Stimulated activated CD8-positive, alpha-beta memory T cell treated with anti-CD3 and anti-CD28 coated beads, Interleukin-12 subunit alpha, Interleukin-12 subunit beta, amount 100 ng/mL, for 4 hours (primary cell): Measurements from ENCODE around the gene ANKS1A.

ENCODE experiments used
- DNase-seq: peaks from one replicate; pipeline ENCODE4 v3.0.0-alpha.2; 2020; ENCODE audit warnings: low read depth

ANKS1A gene

DNA sequence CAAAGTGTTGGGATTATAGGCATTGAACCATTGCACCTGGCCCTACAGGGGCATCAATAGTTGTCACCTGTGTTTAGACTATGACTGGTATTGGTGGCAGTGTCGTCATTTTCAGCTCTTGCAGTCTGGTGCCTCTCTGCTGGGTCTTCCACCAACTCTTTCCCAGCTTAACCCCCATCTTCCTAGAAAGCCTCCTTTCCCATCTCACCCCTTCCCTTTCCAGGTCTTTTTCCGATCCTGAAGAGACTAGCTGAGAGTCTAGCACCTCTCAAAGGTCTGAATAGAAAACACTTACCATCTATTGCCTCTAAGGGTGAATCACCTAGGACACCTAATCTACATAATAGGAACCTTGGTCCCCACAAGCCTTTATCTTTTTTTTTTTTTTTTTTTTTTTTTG is 181.1 kb downstream of the ANKS1A start:
- DNase-seq, result no peak

- no peak for DNase-seq
Observed at GRCh38 chr6:35071347-35071994, 182.4 kb downstream of the ANKS1A start.

- no peak for DNase-seq
Observed at GRCh38 chr6:35072051-35072697, 183.1 kb downstream of the ANKS1A start.

GRCh38 chr6:35072698-35073055 is 183.6 kb downstream of the ANKS1A start:
- no peak for DNase-seq

DNA sequence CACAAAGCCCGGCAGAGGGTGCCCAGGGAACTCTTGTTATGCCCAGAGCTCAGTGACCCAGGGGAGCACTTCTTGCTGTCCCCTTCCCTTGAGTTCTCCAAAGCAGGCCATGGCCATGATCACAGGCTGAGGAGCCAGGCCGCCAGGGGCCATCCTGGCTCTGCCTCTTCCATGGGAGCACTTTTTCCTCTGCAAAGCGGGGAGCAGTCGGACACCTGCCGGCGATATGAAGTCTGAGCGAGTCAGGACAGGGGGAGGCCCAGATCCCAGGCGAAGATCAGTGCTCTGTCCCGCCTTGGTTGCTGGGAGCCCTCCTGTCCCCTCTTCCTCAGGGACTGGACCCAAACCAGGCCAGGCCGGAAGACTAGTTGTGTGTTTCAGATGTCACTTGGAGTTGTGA is 184.2 kb downstream of the ANKS1A start:
- DNase-seq, result no peak

DNA sequence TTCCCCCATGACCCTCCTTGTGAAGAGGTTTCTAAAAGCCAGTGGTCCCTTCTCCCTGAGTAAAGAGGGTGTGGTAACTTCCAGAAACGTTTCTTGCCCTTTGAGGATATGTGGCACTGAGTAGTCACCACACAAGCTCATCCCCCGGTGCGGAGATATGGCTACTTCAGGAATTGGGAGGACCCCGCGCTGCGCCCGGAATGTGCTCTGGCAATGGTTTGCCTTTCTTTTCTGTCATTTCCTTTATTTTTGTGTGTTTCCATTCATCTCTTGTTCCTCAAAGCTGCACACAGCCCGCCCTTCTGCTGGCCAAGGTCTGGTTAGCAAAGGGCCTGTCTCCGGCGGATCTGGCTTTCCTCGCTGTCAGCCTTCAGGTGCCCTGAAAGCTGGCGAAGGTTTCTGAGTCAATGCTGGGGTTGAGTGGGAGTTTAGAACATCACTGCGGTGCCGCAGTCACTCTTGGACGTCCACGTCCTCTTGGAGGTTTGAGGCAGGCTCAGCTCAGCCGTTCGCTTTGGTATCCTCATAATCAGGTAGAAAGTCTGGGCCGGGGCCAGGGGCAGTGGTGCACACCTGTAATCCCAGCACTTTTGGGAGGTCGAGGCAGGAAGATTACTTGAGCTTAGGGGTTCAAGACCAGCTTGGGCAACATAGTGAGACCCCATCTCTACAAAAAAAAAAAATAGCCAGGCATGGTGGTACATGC is 184.9 kb downstream of the ANKS1A start:
- no peak for DNase-seq

GRCh38 chr6:35076997-35077712 is 188.1 kb downstream of the ANKS1A start:
- no peak for DNase-seq

GRCh38 chr6:35077713-35078105 is 188.7 kb downstream of the ANKS1A start:
- no peak for DNase-seq

- DNase-seq, result no peak
Observed at GRCh38 chr6:35078226-35078850, 189.3 kb downstream of the ANKS1A start.

DNA sequence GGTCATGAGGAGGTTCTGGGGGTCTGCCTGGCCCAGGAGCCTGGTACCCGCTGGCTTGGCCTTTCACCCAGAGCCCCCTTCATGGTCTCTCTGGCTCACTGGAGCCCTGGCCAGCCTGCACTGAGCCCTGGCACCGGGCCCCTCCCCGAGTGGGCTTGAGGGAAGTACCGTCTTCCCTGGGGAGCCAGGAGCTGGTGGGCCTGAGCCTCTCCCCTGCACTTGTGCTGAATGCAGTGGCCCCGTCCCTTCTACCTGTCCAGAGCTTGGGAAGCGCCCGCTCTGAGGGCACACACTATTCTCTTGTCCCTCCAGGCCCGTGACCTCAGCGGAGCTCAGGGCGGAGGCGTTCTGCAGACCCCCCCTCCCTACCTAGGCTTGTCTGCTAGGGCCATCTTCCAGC is 189.8 kb downstream of the ANKS1A start:
- DNase-seq, result no peak

DNA sequence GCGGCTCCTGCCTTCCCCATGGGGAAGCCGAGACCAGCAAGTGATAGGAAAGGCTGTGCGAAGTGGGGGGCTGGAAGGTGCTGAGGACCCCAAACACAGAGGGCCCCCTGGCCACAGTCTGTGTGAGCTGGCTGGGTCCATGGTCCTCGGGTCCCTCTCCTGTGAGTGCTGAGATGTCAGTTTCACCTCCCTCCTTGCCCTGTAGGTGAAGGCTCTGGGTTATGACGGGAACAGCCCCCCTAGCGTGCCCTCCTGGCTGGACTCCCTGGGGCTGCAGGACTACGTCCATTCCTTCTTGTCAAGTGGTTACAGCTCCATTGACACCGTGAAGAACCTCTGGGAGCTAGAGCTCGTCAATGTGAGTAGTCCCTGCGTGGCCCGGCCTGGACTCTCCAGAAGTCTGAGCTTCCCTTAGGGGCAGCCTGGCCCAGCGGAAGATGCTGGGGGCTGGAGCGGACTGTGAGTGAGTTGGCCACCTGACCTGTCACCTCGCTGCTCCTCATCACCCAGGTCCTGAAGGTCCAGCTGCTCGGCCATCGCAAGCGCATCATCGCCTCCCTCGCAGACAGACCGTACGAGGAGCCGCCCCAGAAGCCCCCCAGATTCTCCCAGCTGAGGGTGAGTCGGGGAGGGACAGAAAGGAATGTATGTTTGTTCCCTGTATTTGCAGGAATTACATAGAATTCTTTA is 190.4 kb downstream of the ANKS1A start:
- no peak for DNase-seq

DNA sequence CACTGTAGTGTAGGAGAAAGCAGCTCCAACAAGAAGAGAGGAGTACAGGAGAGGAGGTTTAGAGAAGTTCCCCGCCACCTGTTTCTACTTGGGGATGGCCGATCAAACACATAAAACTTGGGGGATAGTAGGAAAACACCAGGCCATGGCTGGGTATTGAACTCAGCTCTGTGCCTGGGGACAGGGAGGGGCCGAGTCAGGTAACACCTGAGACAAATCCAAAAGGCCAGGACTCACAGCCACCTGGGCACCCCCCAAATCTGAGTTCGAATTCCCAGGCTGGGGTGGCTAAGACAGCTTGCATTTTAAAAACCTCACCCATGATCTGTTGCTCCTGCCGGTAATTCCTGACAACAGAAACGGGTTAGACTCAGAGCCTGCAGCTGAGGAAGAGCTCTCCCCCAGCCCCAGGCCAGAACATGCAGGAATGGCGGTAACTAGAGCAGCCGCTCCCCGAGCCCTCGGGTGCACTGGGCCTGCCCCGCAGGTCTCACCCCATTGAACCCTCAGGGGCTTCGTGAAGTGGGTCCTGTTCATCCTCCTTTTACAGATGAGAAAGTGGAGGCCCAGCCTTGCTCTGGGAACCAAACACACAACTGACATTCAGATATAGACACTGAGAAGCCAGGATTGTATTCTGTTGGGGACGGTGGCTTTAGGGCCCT is 191.1 kb downstream of the ANKS1A start:
- no peak for DNase-seq

- no peak for DNase-seq
Observed at GRCh38 chr6:35080821-35081425, 191.9 kb downstream of the ANKS1A start.

DNA sequence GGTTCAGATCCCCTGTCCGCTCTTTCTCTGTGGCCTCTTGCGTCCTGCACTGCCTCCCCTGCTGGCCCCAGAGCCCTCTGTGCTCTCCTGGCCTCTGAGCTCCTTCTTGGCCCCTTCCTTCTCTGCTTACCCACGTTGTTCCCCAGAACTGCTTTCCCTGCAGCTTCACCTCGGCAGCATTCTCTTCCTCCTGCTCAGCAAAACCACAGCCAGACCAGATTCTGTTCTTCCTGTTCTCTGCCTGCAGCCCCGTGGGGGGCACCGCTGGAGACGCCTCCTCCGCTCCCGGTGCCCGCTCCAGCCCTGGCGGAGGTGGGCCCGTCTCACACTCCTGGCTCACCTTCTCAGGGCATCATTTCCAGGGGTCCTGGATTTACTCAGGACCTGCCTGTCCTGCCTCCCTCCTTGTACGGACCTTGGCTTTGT is 192.4 kb downstream of the ANKS1A start:
- no peak for DNase-seq

- DNase-seq, result no peak
Observed at GRCh38 chr6:35082046-35082732, 193.1 kb downstream of the ANKS1A start.

DNA sequence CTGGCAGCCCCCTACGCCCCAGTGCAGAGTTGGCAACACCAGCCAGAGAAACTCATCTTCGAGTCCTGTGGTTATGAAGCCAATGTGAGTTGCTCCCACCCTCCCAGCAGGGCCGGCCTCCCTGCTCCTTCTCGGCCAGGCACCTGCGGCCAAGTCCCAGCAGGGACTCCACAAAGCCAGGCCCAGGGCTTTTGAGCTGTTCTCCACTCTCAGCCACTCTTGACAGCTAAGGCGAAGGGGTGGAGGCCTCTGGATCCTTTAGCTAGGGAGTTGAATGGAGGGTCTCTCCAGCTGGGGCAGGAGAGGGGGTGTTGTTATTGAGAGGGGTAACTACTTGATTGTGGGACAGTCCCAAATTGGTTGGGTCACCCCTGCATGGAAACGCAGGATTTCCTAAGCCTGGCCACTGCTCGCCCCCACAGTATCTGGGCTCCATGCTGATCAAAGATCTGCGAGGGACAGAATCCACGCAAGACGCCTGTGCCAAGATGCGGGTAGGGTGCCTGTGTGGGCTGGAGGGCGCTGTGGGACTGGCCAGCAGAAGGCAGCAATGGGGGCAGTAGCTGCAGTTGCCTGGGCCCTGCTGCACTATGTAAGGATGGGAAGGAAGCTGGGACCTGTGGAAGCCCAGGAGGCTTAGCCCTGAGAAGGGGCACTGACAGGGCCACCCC is 193.8 kb downstream of the ANKS1A start:
- DNase-seq, result no peak

GRCh38 chr6:35083507-35083906 is 194.5 kb downstream of the ANKS1A start:
- no peak for DNase-seq

DNA sequence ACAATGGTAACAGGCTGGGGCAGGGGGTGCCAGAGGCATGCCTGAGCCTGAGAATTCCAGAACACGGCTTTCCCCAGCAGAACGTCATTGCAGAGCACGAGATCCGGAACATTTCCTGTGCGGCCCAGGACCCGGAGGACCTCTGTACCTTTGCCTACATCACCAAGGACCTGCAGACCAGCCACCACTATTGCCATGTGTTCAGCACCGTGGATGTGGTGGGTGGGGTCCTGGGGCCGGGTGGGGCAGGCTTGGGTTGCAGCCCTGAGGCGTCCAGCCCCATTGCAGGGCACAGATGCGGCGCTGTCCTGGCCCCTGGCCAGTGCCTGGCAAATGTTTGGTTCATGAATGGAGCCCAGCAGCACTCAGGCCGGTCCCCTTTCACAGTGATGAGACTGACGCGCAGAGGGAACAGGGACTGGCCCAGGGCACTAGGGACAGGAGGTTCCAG is 195.0 kb downstream of the ANKS1A start:
- DNase-seq, result no peak

DNA sequence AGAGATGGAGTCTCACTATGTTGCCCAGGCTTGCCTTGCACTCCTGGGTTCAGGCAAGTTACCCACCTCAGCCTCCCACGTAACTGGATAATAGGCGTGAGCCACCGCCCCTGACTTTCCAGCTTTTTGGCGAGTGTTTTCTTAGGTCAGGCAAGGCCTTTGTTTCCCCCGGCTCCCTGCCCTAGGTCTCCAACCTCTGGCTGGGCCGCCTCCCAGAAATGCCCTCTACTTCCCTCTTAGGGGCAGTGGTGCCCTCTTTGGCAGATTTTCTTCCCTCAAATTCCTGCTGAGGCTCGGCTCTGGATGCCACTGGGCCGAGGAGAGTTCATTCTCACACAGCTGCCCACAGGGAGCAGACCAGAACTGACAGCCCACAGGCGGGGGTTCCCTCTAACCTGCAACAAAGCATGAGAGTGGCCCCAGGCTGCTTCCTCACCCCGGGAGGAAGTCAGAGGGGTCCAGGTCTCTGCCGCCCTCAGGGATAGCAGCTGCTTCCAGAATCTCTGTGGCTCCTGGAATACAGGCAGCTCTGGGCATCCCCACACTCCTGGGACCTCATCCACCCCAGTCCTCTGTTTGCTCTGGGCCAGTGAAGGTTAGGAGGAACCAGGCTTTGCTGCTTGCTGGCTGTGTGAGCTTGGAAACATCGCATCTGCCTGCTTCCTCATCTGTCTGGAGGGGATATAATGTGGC is 195.6 kb downstream of the ANKS1A start:
- no peak for DNase-seq
